Fibroblast of lung (primary cell): ENCODE data around the gene ANKRD16.

Experiments
- EZH2 ChIP-seq: IDR thresholded peaks from 2 replicates; pipeline ENCODE4 v1.5.1; 2012; ENCODE audit warnings: low read length, control low read depth, mild to moderate bottlenecking; ENCODE audit errors: missing control alignments
- TF ChIP-seq, protein P1 (sequence below), 2 donors: IDR thresholded peaks in 1 of 2; conservative IDR thresholded peaks in 1 of 2; 1 replicate in 1 of 2; 2 replicates in 1 of 2; pipeline ENCODE4 v1.5.1; 2011 to 2012; ENCODE audit warnings: low read length in 2 of 2, control low read depth in 1 of 2, inconsistent platforms in 1 of 2, low read depth in 1 of 2, mild to moderate bottlenecking in 1 of 2

GRCh38 chr10:5918763-5919162, 29.1 kb upstream of the ANKRD16 start:
- TF ChIP-seq, protein P1, sequence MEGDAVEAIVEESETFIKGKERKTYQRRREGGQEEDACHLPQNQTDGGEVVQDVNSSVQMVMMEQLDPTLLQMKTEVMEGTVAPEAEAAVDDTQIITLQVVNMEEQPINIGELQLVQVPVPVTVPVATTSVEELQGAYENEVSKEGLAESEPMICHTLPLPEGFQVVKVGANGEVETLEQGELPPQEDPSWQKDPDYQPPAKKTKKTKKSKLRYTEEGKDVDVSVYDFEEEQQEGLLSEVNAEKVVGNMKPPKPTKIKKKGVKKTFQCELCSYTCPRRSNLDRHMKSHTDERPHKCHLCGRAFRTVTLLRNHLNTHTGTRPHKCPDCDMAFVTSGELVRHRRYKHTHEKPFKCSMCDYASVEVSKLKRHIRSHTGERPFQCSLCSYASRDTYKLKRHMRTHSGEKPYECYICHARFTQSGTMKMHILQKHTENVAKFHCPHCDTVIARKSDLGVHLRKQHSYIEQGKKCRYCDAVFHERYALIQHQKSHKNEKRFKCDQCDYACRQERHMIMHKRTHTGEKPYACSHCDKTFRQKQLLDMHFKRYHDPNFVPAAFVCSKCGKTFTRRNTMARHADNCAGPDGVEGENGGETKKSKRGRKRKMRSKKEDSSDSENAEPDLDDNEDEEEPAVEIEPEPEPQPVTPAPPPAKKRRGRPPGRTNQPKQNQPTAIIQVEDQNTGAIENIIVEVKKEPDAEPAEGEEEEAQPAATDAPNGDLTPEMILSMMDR (conservative IDR thresholded peaks at IDR 0.05 in 1 of 2, IDR thresholded peaks at IDR 0.05 in 1 of 2; ENCODE audit: low read depth in 1 of 2, low read length in 2 of 2), result no peak
- TF ChIP-seq EZH2, result no peak
